Measurements from ENCODE around the gene MMP3.

DNA sequence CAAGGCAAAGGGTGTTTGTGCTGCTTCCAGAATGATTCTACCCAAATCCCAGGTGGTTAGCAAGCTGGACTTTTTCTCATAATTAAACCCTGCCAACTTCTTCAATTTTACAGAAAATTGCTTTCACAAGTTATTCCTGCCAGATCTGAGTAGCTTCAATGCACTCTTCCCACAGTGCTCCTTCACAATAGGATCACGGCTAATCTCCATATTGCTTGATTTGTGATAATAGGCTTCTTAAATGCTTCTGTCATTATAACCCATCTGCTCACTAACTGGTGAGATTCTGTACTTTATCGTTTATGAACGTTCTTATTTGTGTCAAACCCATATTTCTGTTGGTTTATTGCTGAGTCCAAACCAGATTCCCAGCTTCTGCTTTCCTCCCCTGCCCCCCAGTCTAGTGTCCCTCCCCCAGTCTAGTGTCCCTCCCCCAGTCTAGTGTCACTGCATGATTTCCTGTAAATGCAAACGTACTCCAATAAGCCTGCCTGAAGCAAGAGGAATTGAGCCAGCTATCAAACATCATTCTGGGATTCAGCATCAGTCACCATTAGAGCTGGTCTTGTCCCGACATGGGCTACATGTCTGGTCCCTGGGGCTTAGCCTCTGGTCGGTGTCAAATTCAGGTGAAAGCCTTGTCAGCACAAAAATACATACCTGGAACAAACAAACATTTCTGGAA is 14.0 kb downstream of the MMP3 start:
- TF ChIP-seq, protein P1, sequence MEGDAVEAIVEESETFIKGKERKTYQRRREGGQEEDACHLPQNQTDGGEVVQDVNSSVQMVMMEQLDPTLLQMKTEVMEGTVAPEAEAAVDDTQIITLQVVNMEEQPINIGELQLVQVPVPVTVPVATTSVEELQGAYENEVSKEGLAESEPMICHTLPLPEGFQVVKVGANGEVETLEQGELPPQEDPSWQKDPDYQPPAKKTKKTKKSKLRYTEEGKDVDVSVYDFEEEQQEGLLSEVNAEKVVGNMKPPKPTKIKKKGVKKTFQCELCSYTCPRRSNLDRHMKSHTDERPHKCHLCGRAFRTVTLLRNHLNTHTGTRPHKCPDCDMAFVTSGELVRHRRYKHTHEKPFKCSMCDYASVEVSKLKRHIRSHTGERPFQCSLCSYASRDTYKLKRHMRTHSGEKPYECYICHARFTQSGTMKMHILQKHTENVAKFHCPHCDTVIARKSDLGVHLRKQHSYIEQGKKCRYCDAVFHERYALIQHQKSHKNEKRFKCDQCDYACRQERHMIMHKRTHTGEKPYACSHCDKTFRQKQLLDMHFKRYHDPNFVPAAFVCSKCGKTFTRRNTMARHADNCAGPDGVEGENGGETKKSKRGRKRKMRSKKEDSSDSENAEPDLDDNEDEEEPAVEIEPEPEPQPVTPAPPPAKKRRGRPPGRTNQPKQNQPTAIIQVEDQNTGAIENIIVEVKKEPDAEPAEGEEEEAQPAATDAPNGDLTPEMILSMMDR (conservative IDR thresholded peaks at IDR 0.05), result no peak
- no peak for TF ChIP-seq EZH2 (IDR thresholded peaks at IDR 0.05; ENCODE audit: low read depth)

Data from PC-9 (cell line).